WTC11 (cell line): Measurements from ENCODE around the gene MIGA2. TPM values are rescaled to one million over a fixed set of nuclear protein-coding genes. Genes with fewer than 3 reads are reported as not detected.
"Not testable (repeated sequence)": the region's sequence is repeated elsewhere in the genome, so short reads cannot be mapped to it uniquely, and the experiment has no call there.

Experiments used
- ATAC-seq: fragments of 200-7000 bp; cut with Tn5 transposase; 2 replicates; pipeline ENCODE4 v1.10.0; 2021; ENCODE audit warnings: mild to moderate bottlenecking, moderate library complexity
- CTCF ChIA-PET: fragments of 300-600 bp; sonication (Branson Sonifier 250); formaldehyde crosslinking; loops from one replicate; lab custom pipeline; 2021; ENCODE audit warnings: antibody characterized with exemption; lab: Charles Lee
- POLR2A ChIA-PET: fragments of 350-600 bp; sonication (Branson Sonifier 250); formaldehyde crosslinking; loops from one replicate; lab custom pipeline; 2021; ENCODE audit warnings: antibody characterized with exemption; lab: Charles Lee
- DNase-seq: peaks from one replicate; pipeline ENCODE4 v3.0.0; 2021; ENCODE audit warnings: low spot score
- H3K27ac Mint-ChIP-seq: 2 replicates; pipeline ENCODE4 v1.8.0; 2021; ENCODE audit warnings: mixed read lengths
- H3K27me3 Mint-ChIP-seq: 2 replicates; pipeline ENCODE4 v1.8.0; 2021; ENCODE audit warnings: low read depth, mild to moderate bottlenecking, moderate library complexity, mixed read lengths
- H3K36me3 Mint-ChIP-seq: 2 replicates; pipeline ENCODE4 v1.8.0; 2021; ENCODE audit warnings: mixed read lengths
- H3K4me1 Mint-ChIP-seq: 2 replicates; pipeline ENCODE4 v1.8.0; 2022; ENCODE audit warnings: mixed read lengths
- H3K4me3 Mint-ChIP-seq: 2 replicates; pipeline ENCODE4 v1.8.0; 2021; ENCODE audit warnings: mild to moderate bottlenecking, moderate library complexity, mixed read lengths
- H3K9me3 Mint-ChIP-seq: 2 replicates; pipeline ENCODE4 v1.8.0; 2021; ENCODE audit warnings: mixed read lengths
- ATF2 ChIP-seq: sonication (generic); formaldehyde crosslinking; IDR thresholded peaks from 2 replicates; pipeline ENCODE4 v1.8.1; 2022; ENCODE audit warnings: low read depth, missing genetic modification reagents, borderline replicate concordance
- CBFB ChIP-seq: sonication (generic); formaldehyde crosslinking; IDR thresholded peaks from 2 replicates; pipeline ENCODE4 v1.8.1; 2022; ENCODE audit warnings: mild to moderate bottlenecking, low read depth, missing genetic modification reagents
- FOXJ3 ChIP-seq: sonication (generic); formaldehyde crosslinking; IDR thresholded peaks from 2 replicates; pipeline ENCODE4 v1.9.0; 2021; ENCODE audit warnings: missing genetic modification reagents, mild to moderate bottlenecking, borderline replicate concordance
- JAZF1 ChIP-seq: fragments of 250-450 bp; sonication (Bioruptor Pico); IDR thresholded peaks from 2 replicates; pipeline ENCODE4 v1.9.0; 2021; ENCODE audit warnings: moderate library complexity, mild to moderate bottlenecking, inconsistent platforms
- JUN ChIP-seq: sonication (generic); formaldehyde crosslinking; IDR thresholded peaks from 2 replicates; pipeline ENCODE4 v1.8.0; 2023; ENCODE audit warnings: mild to moderate bottlenecking, missing genetic modification reagents
- PRRX2 ChIP-seq: fragments of 250-450 bp; sonication (Bioruptor Pico); IDR thresholded peaks from 2 replicates; pipeline ENCODE4 v1.8.0; 2021; ENCODE audit warnings: mild to moderate bottlenecking
- RORB ChIP-seq: fragments of 250-450 bp; sonication (Bioruptor Pico); IDR thresholded peaks from 2 replicates; pipeline ENCODE4 v1.9.0; 2021; ENCODE audit warnings: mild to moderate bottlenecking
- TEAD1 ChIP-seq: sonication (generic); formaldehyde crosslinking; IDR thresholded peaks from 2 replicates; pipeline ENCODE4 v1.8.0; 2022; ENCODE audit warnings: mild to moderate bottlenecking, missing genetic modification reagents
- ZNF232 ChIP-seq: sonication (generic); formaldehyde crosslinking; IDR thresholded peaks from 2 replicates; pipeline ENCODE4 v1.8.0; 2022; ENCODE audit warnings: mild to moderate bottlenecking, missing genetic modification reagents
- ZNF281 ChIP-seq: sonication (generic); formaldehyde crosslinking; IDR thresholded peaks from 2 replicates; pipeline ENCODE4 v1.8.0; 2023; ENCODE audit warnings: mild to moderate bottlenecking, missing genetic modification reagents
- total RNA-seq: library from RNA; stranded (reverse); gene quantifications from 3 replicates; pipeline ENCODE4 v1.2.3, GENCODE V29; 2021
- TF ChIP-seq, protein P1 (sequence below): sonication (generic); formaldehyde crosslinking; IDR thresholded peaks from 2 replicates; pipeline ENCODE4 v1.8.0; 2023; ENCODE audit warnings: missing genetic modification reagents
- TF ChIP-seq, protein P2 (sequence below): fragments of 200-600 bp; IDR thresholded peaks from 2 replicates; pipeline ENCODE4 v1.8.0; 2022; ENCODE audit warnings: antibody characterized with exemption
- TF ChIP-seq, protein P3 (sequence below): sonication (generic); formaldehyde crosslinking; IDR thresholded peaks from 2 replicates; pipeline ENCODE4 v1.8.1; 2022; ENCODE audit warnings: low read depth, mild to moderate bottlenecking, moderate library complexity, missing genetic modification reagents, borderline replicate concordance
- TF ChIP-seq, protein P4 (sequence below): sonication (generic); formaldehyde crosslinking; IDR thresholded peaks from 2 replicates; pipeline ENCODE4 v1.8.1; 2022; ENCODE audit warnings: mild to moderate bottlenecking, missing genetic modification reagents, moderate library complexity, borderline replicate concordance

The MIGA2 gene
- total RNA-seq, 1 experiment from 2014 or later, result 61.7 TPM

GRCh38 chr9:129004173-129004572, 32.3 kb upstream of the MIGA2 start:
- ChIA-PET CTCF (interaction anchor here (0.7 to 0.9 kb wide), 3 partner anchors 11 to 142 kb away, joined by 3 read pairs; no protein-coding TSS in a partner anchor), POLR2A (interaction anchor here (0.6 to 1.4 kb wide), 4 partner anchors 9 to 568 kb away, joined by 3 to 5 read pairs (median 4); partner anchors contain the start of gene DOLPP1)
- H3K9me3 Mint-ChIP-seq, ATAC-seq, H3K4me3 Mint-ChIP-seq, H3K27me3 Mint-ChIP-seq, DNase-seq, H3K4me1 Mint-ChIP-seq, H3K27ac Mint-ChIP-seq: not testable (repeated sequence)
- peaks cover 62% of the 10 kb centered on the region for H3K36me3 Mint-ChIP-seq

DNA sequence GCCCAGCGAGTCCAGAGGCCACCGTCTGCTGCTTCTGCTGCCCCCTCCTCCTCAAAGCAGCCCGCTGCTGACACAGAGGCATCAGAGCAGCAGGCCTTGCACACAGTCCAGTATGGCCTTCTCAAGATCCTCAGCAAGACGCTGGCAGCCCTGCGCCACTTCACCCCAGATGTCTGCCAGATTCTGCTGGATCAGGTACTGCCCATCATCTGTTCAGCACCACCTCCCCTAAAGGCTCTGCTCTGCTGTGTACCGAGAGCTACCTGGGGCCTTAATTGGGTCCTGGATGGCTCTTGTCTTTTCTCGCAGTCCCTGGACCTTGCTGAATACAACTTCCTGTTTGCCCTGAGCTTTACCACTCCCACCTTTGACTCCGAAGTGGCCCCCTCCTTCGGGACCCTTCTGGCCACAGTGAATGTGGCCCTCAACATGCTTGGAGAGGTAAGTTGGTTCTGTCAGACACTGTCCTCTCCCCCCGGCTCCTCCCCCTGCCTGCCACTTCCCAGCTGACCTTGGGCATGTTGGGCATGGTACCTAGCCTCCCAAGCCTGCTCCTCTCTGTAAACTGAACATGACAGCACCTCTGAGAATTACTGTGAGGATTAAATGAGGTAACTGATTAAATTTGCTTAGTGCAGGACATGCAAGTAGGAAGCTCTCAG, 31.0 kb upstream of the MIGA2 start:
- ChIA-PET CTCF (interaction anchor here (0.9 to 1.3 kb wide), 5 partner anchors 12 to 76 kb away, joined by 3 to 11 read pairs (median 4); partner anchors contain the start of gene SH3GLB2), POLR2A (interaction anchor here (0.6 kb wide), 1 partner anchor 41 kb away, joined by 3 read pairs; no protein-coding TSS in a partner anchor)
- H3K27me3 Mint-ChIP-seq, result no peaks in the 10 kb centered on the region
- peaks cover 50% of the 10 kb centered on the region for H3K36me3 Mint-ChIP-seq
- peak overlapping the region; percentile 80 for H3K27ac Mint-ChIP-seq
- TF ChIP-seq, protein P1, sequence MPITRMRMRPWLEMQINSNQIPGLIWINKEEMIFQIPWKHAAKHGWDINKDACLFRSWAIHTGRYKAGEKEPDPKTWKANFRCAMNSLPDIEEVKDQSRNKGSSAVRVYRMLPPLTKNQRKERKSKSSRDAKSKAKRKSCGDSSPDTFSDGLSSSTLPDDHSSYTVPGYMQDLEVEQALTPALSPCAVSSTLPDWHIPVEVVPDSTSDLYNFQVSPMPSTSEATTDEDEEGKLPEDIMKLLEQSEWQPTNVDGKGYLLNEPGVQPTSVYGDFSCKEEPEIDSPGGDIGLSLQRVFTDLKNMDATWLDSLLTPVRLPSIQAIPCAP (CRISPR knock-in tag), result no peak
- no peak for TF ChIP-seq FOXJ3 (CRISPR knock-in tag)
- ATAC-seq (no peak), DNase-seq (no peak)
- 0 out of 2 replicates have a peak, but pooled peaks cover 2% of the 10 kb centered on the region for H3K4me1 Mint-ChIP-seq
- H3K4me3 Mint-ChIP-seq, result no peak overlapping the region
- H3K9me3 Mint-ChIP-seq, result no peaks in the 10 kb centered on the region

- POLR2A ChIA-PET, result no interaction called here
- peaks cover 40% of the 10 kb centered on the region for H3K36me3 Mint-ChIP-seq
- H3K27me3 Mint-ChIP-seq, result no peaks in the 10 kb centered on the region
- 0 out of 2 replicates have a peak, but pooled peaks cover 2% of the 10 kb centered on the region for H3K4me1 Mint-ChIP-seq
- peak; percentile 80 for DNase-seq
- TF ChIP-seq TEAD1 (CRISPR knock-in tag) (0 out of 2 replicates have a peak, but pooled peaks have one; percentile 14), PRRX2 (CRISPR knock-in tag) (no peak; the same call in 1 of the 2 replicates)
- TF ChIP-seq, protein P2, sequence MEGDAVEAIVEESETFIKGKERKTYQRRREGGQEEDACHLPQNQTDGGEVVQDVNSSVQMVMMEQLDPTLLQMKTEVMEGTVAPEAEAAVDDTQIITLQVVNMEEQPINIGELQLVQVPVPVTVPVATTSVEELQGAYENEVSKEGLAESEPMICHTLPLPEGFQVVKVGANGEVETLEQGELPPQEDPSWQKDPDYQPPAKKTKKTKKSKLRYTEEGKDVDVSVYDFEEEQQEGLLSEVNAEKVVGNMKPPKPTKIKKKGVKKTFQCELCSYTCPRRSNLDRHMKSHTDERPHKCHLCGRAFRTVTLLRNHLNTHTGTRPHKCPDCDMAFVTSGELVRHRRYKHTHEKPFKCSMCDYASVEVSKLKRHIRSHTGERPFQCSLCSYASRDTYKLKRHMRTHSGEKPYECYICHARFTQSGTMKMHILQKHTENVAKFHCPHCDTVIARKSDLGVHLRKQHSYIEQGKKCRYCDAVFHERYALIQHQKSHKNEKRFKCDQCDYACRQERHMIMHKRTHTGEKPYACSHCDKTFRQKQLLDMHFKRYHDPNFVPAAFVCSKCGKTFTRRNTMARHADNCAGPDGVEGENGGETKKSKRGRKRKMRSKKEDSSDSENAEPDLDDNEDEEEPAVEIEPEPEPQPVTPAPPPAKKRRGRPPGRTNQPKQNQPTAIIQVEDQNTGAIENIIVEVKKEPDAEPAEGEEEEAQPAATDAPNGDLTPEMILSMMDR, result peak; percentile 74
- H3K9me3 Mint-ChIP-seq, result no peaks in the 10 kb centered on the region
- peak overlapping the region; percentile 82; the same call in 1 of the 2 replicates for H3K27ac Mint-ChIP-seq
- H3K4me3 Mint-ChIP-seq, result no peak overlapping the region
- ATAC-seq, result peak; percentile 86
- CTCF ChIA-PET, result interaction anchor here (0.5 to 1.8 kb wide), 7 partner anchors 13 to 188 kb away, joined by 3 to 11 read pairs (median 4); partner anchors contain the start of genes ENDOG and SH3GLB2
These were observed 29.9 kb upstream of the MIGA2 start for GRCh38 chr9:129006328-129007034.

- CTCF ChIA-PET, result interaction anchor here (0.5 to 2.5 kb wide), 4 partner anchors 21 to 189 kb away, joined by 3 to 11 read pairs (median 4); partner anchors contain the start of genes ENDOG and SH3GLB2
- Mint-ChIP-seq H3K4me1 (0 out of 2 replicates have a peak, but pooled peaks cover 2% of the 10 kb centered on the region), H3K9me3 (no peaks in the 10 kb centered on the region), H3K36me3 (peaks cover 33% of the 10 kb centered on the region), H3K27me3 (no peaks in the 10 kb centered on the region), H3K4me3 (no peak overlapping the region), H3K27ac (peak overlapping the region; percentile 61; the same call in 1 of the 2 replicates)
- peak; percentile 2; the same call in 1 of the 2 replicates for ATAC-seq
- TF ChIP-seq RORB (CRISPR knock-in tag), result no peak
- peak; percentile 42; the same call in 1 of the 2 replicates for TF ChIP-seq ZNF281 (CRISPR knock-in tag)
- TF ChIP-seq, protein P3, sequence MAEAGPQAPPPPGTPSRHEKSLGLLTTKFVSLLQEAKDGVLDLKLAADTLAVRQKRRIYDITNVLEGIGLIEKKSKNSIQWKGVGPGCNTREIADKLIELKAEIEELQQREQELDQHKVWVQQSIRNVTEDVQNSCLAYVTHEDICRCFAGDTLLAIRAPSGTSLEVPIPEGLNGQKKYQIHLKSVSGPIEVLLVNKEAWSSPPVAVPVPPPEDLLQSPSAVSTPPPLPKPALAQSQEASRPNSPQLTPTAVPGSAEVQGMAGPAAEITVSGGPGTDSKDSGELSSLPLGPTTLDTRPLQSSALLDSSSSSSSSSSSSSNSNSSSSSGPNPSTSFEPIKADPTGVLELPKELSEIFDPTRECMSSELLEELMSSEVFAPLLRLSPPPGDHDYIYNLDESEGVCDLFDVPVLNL, result no peak
- TF ChIP-seq JAZF1 (CRISPR knock-in tag), result no peak
- no peak for TF ChIP-seq ZNF232
- TF ChIP-seq ATF2 (CRISPR knock-in tag), result no peak
- no peak for TF ChIP-seq CBFB
- TF ChIP-seq, protein P4, sequence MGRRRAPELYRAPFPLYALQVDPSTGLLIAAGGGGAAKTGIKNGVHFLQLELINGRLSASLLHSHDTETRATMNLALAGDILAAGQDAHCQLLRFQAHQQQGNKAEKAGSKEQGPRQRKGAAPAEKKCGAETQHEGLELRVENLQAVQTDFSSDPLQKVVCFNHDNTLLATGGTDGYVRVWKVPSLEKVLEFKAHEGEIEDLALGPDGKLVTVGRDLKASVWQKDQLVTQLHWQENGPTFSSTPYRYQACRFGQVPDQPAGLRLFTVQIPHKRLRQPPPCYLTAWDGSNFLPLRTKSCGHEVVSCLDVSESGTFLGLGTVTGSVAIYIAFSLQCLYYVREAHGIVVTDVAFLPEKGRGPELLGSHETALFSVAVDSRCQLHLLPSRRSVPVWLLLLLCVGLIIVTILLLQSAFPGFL (CRISPR knock-in tag), result no peak
- TF ChIP-seq JUN (CRISPR knock-in tag), result no peak
- DNase-seq, result no peak
- POLR2A ChIA-PET, result no interaction called here
These were observed 29.2 kb upstream of the MIGA2 start for GRCh38 chr9:129007035-129007765.
